GM12878 (cell line): ENCODE data around the gene ARID3B.

Source experiments
- CEBPB ChIP-seq, 2 experiments: fragments of 150-350 bp in 1 of 2; IDR thresholded peaks; 2 replicates each; pipeline ENCODE4 v1.6.1; 2012 to 2014; ENCODE audit warnings: low read depth in 2 of 2, low read length in 2 of 2, borderline replicate concordance in 1 of 2, inconsistent platforms in 1 of 2
- CREM ChIP-seq: IDR thresholded peaks from 2 replicates; pipeline ENCODE4 v1.6.1; 2014; ENCODE audit warnings: antibody characterized with exemption, low read depth
- KDM1A ChIP-seq: fragments of 200-600 bp; sonication (generic); IDR thresholded peaks from 2 replicates; pipeline ENCODE4 v1.6.1; 2016; ENCODE audit warnings: borderline replicate concordance
- MXI1 ChIP-seq: fragments of 150-350 bp; IDR thresholded peaks from 2 replicates; pipeline ENCODE4 v1.6.1; 2011; ENCODE audit warnings: low read depth, mild to moderate bottlenecking, inconsistent platforms, low read length, improper control_type of control experiment
- NFXL1 ChIP-seq: fragments of 450-650 bp; IDR thresholded peaks from 2 replicates; pipeline ENCODE4 v1.6.1; 2017; ENCODE audit warnings: antibody characterized with exemption, mild to moderate bottlenecking, borderline replicate concordance
- POLR2AphosphoS5 ChIP-seq: IDR thresholded peaks from 2 replicates; pipeline ENCODE4 v1.6.1; 2011; ENCODE audit warnings: mild to moderate bottlenecking, low read length, inconsistent platforms
- RAD51 ChIP-seq: fragments of 450-650 bp; IDR thresholded peaks from 2 replicates; pipeline ENCODE4 v1.6.1; 2016; ENCODE audit warnings: moderate library complexity, mild to moderate bottlenecking, inconsistent platforms
- RFX5 ChIP-seq: IDR thresholded peaks from 2 replicates; pipeline ENCODE4 v1.6.1; 2011; ENCODE audit warnings: low read depth, low read length, improper control_type of control experiment
- ZBTB40 ChIP-seq: fragments of 450-650 bp; IDR thresholded peaks from 2 replicates; pipeline ENCODE4 v1.6.1; 2016; ENCODE audit warnings: mild to moderate bottlenecking, moderate library complexity, borderline replicate concordance
- TF ChIP-seq, protein P1 (sequence below): IDR thresholded peaks from 2 replicates; pipeline ENCODE4 v1.6.1; 2012; ENCODE audit warnings: improper control_type of control experiment, low read depth, low read length; ENCODE audit not compliant: insufficient replicate concordance
- TF ChIP-seq, protein P2 (sequence below), 3 experiments: IDR thresholded peaks in 2 of 3; conservative IDR thresholded peaks in 1 of 3; 2 replicates each; pipeline ENCODE4 v1.5.1; 2011; ENCODE audit warnings: low read depth in 3 of 3, low read length in 3 of 3, mild to moderate bottlenecking in 3 of 3, control low read depth in 2 of 3, moderate library complexity in 2 of 3, inconsistent platforms in 1 of 3, mixed read lengths in 1 of 3; ENCODE audit not compliant: control insufficient read depth in 2 of 3, insufficient read depth in 1 of 3; ENCODE audit errors: extremely low read depth in 1 of 3

DNA sequence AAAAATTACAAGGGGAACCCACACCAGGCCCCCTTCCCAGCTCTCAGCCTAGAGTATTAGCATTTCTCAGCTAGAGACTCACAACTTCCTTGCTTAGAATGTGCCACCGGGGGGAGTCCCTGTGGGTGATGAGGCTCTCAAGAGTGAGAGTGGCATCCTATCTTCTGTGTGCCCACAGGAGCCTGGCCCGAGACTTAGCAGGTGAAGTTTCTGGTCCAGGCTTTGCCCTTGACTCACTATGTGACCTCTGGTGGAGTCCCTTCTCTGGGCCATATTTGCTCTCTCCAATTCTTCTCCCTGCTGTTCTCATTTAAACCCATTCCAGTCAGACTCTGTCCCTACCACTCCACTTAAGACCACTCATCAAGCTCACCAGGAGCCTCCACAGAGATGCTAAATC is 92.8 kb downstream of the ARID3B start:
- TF ChIP-seq, protein P1, sequence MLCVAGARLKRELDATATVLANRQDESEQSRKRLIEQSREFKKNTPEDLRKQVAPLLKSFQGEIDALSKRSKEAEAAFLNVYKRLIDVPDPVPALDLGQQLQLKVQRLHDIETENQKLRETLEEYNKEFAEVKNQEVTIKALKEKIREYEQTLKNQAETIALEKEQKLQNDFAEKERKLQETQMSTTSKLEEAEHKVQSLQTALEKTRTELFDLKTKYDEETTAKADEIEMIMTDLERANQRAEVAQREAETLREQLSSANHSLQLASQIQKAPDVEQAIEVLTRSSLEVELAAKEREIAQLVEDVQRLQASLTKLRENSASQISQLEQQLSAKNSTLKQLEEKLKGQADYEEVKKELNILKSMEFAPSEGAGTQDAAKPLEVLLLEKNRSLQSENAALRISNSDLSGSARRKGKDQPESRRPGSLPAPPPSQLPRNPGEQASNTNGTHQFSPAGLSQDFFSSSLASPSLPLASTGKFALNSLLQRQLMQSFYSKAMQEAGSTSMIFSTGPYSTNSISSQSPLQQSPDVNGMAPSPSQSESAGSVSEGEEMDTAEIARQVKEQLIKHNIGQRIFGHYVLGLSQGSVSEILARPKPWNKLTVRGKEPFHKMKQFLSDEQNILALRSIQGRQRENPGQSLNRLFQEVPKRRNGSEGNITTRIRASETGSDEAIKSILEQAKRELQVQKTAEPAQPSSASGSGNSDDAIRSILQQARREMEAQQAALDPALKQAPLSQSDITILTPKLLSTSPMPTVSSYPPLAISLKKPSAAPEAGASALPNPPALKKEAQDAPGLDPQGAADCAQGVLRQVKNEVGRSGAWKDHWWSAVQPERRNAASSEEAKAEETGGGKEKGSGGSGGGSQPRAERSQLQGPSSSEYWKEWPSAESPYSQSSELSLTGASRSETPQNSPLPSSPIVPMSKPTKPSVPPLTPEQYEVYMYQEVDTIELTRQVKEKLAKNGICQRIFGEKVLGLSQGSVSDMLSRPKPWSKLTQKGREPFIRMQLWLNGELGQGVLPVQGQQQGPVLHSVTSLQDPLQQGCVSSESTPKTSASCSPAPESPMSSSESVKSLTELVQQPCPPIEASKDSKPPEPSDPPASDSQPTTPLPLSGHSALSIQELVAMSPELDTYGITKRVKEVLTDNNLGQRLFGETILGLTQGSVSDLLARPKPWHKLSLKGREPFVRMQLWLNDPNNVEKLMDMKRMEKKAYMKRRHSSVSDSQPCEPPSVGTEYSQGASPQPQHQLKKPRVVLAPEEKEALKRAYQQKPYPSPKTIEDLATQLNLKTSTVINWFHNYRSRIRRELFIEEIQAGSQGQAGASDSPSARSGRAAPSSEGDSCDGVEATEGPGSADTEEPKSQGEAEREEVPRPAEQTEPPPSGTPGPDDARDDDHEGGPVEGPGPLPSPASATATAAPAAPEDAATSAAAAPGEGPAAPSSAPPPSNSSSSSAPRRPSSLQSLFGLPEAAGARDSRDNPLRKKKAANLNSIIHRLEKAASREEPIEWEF: no peak
- TF ChIP-seq MXI1 (no peak), RAD51 (no peak), NFXL1 (no peak), POLR2AphosphoS5 (no peak), KDM1A (no peak), RFX5 (no peak), ZBTB40 (no peak), CEBPB (IDR thresholded peaks at IDR 0.05; ENCODE audit: borderline replicate concordance in 1 of 2, low read depth in 2 of 2, low read length in 2 of 2) (no peak), CREM (no peak)
- TF ChIP-seq, protein P2, sequence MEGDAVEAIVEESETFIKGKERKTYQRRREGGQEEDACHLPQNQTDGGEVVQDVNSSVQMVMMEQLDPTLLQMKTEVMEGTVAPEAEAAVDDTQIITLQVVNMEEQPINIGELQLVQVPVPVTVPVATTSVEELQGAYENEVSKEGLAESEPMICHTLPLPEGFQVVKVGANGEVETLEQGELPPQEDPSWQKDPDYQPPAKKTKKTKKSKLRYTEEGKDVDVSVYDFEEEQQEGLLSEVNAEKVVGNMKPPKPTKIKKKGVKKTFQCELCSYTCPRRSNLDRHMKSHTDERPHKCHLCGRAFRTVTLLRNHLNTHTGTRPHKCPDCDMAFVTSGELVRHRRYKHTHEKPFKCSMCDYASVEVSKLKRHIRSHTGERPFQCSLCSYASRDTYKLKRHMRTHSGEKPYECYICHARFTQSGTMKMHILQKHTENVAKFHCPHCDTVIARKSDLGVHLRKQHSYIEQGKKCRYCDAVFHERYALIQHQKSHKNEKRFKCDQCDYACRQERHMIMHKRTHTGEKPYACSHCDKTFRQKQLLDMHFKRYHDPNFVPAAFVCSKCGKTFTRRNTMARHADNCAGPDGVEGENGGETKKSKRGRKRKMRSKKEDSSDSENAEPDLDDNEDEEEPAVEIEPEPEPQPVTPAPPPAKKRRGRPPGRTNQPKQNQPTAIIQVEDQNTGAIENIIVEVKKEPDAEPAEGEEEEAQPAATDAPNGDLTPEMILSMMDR (IDR thresholded peaks at IDR 0.05 in 2 of 3, conservative IDR thresholded peaks at IDR 0.05 in 1 of 3; ENCODE audit: control insufficient read depth in 2 of 3, extremely low read depth in 1 of 3, insufficient read depth in 1 of 3, low read depth in 3 of 3, low read length in 3 of 3): no peak
